HG02759 (cell line): ENCODE measurements around the gene KNL1.
"Not testable (repeated sequence)": the region's sequence is repeated elsewhere in the genome, so short reads cannot be mapped to it uniquely, and the experiment has no call there.

Experiments
- ATAC-seq: cut with Tn5 transposase; IDR thresholded peaks from one replicate; pipeline ENCODE4 v1.9.1; 2021; ENCODE audit warnings: mild to moderate bottlenecking, moderate library complexity; ENCODE audit not compliant: unreplicated experiment

KNL1 gene

DNA sequence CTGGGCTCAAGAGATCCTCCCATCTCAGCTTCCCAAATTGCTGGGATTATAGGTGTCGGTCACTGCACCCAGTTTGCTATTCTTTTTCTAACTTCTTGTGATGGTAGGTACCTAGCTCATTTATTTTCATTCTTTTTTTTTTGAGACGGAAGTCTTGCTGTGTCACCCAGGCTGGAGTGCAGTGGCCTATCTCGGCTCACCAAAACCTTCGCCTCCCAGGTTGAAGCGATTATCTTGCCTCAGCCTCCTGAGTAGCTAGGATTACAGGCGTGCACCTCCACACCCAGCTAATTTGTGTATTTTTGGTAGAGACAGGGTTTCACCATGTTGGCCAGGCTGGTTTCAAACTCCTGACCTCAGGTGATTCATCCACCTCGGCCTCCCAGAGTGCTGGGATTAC lies 70.9 kb downstream of the KNL1 start:
- ATAC-seq = no peak

DNA sequence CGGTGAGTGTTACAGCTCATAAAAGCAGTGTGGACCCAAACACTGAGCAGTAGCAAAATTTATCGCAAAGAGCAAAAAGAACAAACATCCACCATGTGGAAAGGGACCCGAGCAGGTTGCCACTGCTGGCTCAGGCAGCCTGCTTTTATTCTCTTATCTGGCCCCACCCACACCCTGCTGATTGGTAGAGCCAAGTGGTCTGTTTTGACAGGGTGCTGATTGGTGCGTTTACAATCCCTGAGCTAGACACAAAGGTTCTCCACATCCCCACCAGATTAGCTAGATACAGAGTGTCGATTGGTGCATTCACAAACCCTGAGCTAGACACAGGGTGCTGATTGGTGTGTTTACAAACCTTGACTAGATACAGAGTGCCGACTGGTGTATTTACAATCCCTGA lies 82.2 kb downstream of the KNL1 start:
- not testable (repeated sequence) for ATAC-seq

DNA sequence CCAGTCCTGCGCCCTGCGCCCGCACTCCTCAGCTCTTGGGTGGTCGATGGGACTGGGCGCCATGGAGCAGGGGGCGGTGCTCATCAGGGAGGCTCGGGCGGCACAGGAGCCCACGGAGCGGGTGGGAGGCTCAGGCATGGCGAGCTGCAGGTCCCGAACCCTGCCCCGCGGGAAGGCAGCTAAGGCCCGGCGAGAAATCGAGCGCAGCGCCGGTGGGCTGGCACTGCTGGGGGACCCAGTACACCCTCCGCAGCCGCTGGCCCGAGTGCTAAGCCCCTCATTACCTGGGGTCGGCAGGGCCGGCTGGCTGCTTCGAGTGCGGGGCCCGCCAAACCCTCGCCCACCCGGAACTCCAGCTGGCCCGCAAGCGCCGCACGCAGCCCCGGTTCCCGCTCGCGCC lies 82.9 kb downstream of the KNL1 start:
- ATAC-seq = not testable (repeated sequence)

DNA sequence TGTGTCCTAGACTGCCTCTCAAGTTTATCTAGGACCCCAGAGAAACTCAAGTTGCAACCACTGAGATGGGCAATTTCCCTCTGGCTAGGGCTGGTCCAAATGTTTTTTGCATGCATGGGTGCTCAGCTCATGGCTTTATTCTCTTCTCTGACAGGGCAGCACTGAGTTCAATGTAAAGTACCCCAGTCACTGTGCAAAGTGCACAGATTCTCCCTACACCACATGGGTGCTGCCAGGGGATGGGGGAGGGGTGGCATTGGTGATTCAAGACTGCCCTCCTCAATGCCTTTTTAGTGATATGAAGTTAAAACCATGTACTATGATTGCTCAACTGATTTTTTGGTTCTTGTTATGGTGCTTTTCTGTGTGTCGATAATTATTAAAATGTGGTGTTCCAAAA lies 86.1 kb downstream of the KNL1 start:
- no peak for ATAC-seq

DNA sequence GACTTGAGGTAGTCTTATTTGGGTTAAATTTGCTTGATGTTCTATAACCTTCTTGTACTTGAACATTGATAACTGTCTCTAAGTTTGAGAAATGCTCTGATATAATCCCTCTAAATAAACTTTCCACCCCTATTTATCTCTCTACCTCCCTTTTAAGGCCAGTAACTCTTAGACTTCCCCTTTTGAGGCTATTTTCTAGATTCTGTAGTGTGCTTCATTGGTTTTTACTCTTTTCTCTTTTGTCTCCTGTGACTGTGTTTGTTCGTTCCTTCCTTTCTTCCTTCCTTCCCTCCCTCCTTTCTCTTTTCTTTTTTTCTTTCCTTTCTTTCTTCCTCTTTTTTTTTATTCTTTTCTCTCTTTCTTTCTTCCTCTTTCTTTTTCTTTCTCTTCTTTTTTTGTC lies 86.9 kb downstream of the KNL1 start:
- not testable (repeated sequence) for ATAC-seq

DNA sequence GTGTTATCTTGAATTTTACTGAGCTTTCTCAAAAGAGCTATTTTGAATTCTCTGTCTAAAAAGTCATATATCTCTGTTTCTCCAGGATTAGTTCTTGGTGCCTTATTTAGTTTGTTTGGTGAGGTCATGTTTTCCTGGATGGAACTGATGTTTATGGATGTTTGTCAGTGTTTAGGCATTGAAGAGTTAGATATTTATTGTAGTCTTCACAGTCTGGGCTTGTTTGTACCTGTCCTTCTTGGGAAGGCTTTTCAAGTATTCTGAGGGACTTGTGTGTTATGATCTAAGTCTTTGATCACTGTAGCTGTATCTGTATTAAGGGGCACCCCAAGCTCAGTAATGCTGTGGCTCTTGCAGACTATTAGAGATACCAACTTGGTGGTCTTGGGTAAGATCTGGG lies 90.3 kb downstream of the KNL1 start:
- ATAC-seq = no peak

DNA sequence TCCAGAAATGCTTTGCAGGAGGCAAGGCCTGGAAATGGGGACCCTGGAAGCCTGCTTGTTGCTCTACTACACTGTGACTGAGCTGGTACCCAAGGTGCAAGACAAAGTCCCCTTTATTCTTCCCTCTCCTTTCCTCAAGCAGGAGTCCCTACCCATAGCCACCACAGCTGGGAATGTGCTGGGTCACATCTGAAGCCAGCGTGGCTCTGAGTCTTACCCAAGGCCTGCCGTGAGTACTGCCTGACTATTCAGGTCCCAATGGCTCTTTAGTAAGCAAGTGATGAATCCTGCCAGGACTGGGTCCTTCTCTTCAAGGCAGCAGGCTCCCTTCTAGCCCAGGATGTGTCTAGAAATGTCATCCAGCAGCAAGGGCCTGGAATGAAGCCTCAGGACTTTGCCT lies 91.3 kb downstream of the KNL1 start:
- ATAC-seq = no peak

DNA sequence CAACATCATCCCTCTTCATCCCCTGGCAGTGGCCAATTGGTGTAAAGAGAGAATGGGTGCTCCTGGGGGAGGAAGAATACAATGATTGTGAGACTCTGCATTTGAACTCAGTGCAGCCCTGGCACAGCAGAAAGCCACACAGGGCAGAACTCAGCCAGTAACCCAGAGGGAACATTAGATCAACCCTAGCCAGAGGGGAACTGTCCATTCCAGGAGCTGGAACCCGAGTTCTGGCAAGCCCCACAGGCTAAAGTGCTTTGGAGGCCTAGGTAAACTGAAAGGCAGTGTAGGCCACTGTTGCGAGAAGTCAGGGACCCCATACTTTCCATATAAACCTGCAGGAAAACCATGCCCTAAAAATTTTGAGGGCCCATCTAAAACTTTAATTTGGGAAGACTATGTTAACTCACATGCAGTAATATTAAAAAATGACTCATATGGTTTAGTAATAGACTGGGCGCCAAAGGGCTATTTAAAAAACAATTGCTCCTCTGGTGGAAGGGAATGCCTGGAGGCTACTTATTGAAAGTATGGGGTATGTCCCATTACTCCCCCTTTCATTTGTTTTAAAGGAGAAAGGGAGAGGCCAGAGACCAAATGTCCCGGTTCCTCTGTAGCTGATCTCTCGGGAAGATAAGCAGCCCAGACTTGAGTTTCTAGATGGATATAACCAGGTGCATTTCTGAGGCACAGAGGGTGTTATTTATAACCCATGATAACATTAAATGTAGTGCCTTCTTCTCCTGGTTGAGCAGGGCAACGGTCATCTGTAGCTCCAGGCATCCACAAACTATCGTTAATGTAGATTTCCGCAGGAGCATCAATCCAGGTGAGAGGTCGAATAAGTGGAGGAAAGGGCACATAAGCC lies 95.1 kb downstream of the KNL1 start:
- ATAC-seq = no peak

DNA sequence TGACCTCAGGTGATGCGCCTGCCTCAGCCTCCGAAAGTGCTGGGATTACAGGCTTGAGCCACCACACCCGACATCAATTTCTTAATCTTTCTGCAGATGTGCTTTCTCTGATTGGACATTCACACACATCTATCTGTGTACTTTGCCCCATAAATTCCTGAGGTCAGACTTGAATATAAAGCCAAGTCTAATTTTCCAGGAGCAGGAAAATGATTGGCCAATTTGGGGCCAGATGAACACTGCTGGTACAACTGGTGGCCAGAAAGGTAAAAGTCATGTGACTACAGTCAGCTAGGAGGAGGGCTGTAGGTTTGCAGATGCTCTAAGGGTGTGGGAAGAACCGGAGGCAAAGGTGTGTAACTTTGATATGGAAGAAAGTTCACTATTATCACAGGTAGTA lies 97.7 kb downstream of the KNL1 start:
- ATAC-seq = no peak

DNA sequence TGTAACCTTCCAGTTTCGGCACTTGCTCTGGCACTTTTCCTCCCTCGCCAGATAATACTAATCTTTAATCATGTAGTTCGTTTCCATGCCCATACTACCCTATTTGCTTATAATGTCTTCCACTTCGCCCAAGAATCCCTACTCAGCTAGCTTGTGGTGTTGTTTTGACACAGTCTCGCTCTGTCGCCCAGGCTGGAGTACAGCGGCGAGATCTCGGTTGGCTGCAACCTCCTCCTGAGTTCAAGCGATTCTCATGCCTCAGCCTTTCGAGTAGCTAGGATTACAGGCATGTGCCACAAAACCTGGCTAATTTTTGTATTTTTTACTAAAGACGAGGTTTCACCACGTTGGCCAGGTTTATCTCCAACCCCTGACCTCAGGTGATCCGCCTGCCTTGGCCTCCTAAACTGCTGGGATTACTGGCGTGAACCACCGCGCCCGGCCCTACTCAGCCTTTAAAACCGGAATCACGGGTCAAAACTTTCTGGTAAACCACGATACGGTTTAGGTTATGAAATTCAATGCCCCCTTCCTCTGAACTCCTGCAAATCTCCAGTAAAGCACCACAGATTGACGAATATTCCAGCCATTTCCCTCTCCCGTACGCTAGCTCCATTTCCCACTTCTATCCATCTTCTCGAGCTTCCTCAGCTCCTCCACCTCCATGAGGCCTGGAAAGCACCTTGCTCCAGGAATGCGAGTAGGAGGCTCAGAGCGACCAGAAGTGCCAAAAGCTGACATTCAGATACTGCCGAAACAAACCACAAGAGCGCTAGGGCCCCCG lies 100.0 kb downstream of the KNL1 start:
- no peak for ATAC-seq

DNA sequence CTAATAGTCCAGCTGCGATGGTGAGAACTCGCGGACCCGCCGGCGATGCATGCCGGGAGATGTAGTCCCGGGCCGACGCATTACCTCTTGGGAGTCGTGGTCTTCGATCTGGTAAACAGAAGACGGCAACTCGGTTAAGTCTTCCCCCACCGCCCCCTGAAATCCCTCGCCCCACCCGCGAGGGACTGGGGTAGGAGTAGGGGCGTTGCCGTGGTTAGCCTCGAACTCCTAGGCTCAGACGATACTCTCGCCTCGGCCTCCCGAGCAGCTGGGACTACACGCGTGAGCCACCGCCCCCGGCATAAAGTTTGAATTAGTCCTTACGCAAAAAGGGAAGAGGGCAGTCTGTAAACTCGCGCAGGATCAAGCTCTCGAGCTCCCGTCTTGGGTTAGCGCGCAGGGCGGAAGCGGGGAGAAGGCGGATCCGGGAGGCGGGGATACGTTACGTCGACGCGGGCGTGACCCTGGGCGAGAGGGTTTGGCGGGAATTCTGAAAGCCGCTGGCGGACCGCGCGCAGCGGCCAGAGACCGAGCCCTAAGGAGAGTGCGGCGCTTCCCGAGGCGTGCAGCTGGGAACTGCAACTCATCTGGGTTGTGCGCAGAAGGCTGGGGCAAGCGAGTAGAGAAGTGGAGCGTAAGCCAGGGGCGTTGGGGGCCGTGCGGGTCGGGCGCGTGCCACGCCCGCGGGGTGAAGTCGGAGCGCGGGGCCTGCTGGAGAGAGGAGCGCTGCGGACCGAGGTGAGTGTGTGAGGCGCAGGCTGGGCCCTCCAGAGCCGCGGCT lies 100.8 kb downstream of the KNL1 start, which contains the start of gene RAD51:
TSS of gene RAD51 (plus strand) at position 487 of the 781 bp plus-strand sequence. CDS start 3,585 bp downstream, outside the sequence.
- peak; percentile 90 for ATAC-seq

DNA sequence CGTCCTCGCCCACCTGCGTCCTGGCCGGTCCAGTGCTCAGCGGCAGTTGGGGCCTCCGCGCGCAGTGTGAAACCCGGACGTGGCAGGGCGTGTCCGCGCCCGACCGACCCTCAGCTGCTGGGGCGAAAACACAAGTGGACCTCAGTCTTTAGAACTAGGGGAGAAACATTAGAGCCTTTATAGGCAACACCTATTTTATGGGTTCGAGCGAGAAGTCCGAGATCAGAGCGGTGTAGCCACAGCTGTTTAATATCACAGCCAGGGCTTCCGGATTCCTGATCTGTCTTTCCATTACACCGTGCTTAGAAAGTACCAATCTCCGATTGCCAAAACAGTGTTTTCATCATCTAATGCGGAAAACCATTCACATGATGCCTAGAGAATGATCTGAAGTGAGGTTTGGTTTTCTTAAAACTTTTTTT lies 101.4 kb downstream of the KNL1 start:
- peak; percentile 33 for ATAC-seq

DNA sequence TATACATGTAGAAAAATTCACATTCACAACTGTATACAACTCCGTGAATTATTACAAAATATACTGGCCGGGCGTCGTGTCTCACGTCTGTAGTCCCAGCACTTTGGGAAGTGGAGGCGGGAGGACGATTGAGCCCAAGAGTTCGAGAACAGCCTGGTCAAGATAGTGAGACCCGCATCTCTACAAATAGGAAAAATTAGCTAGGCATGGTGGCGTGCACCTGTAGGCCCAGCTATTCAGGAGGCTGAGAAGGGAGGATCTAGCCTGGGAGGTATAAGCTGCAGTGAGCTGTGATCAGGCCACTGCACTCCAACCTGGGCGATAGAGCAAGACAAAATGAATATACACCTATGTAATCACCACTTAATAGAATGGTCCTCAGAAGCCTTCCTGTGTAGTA lies 102.2 kb downstream of the KNL1 start:
- no peak for ATAC-seq

DNA sequence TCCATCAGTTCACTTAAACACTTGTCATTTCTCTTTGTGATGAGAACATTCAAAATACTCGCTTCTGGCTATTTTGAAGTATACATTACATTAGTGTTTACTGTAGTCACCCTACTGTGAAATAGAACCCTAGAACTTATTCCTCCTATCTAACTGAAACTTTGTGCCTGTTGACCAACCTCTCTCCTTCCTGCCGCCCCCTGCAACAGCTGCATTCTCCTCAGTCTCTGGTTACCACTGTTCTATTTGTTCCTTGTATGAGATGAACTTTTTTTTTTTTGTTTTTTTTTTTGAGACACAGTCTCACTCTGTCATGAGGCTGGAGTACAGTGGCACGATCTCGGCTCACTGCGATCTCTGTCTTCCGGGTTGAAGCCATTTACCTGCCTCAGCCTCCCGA lies 103.9 kb downstream of the KNL1 start:
- ATAC-seq = no peak

DNA sequence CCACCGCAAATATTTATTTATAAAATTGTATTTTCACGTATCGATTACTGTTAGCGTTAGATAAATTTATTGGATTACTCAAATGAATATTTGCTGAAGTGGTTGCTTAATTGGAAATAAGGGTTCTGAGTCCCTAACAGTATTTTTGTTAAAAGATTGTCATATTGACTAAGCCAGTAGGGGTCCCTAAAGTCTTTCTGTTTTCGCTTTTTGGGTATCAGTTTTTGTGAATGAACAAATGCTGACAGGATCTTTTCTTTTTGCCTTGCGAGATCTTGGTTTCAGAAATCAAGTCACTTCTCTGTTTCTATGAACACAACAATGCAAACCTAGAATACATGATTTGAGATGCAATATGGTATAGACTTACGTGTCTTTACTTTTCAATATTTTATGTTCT lies 108.0 kb downstream of the KNL1 start:
- no peak for ATAC-seq

DNA sequence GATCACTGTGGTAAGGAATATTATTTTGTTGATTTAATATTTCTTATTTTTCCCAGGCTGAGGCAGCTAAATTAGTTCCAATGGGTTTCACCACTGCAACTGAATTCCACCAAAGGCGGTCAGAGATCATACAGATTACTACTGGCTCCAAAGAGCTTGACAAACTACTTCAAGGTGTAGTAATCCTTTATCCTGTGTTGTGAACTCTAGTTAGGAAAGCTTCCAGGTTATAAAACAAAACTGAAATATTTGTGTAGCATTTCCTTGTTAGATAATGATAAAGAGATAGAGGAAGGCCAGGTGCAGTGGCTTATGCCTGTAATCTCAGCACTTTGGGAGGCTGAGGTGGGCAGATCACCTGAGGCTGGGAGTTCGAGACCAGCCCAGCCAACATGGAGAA lies 112.1 kb downstream of the KNL1 start:
- no peak for ATAC-seq
